ENCODE results near the gene CRB3.

The CRB3 gene

GRCh38 chr19:6466526-6467248 is 2.6 kb downstream of the CRB3 start:
- no peak for DNase-seq (ENCODE audit: low read depth)

DNA sequence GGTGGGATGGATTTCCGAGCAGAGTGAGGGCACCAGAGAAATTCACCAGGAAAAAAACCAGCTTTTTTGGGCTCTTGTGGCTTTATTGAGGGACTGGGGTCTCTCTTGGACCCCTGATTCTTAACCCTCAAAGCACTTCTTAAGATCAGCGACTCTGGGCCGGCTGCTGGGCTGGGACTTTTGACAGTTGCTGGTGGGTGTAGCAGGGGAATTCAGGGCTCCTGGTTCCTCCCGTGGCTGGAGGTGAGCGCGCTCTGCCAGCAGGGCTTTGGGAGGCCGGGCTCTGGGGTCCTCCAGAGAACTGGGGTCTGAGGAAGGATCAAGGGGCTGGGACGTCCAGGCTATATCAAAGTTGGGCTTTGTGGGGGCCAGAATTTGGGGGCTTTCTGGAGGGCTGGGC is 3.3 kb downstream of the CRB3 start:
- no peak for DNase-seq (ENCODE audit: low read depth)

DNA sequence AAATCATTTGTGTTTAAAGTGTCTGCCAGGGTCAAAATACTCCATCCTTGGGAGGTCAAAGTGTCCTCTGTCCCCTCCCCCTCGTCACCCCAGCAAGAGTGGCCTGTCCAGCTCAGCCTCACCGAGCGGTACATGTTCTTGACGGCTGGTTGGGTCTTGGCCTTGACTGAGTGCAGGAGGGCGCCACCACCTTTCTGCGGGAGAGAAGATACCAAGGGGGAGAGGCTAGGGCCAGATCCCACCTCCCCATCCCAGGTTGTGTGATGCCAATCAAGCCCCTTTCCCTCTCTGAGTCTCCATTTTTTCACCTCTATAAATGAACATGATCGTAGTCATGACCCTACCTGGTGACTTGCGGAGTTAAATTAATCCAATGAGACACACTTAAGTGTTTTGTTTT is 6.1 kb downstream of the CRB3 start:
- DNase-seq (ENCODE audit: low read depth) = no peak

DNA sequence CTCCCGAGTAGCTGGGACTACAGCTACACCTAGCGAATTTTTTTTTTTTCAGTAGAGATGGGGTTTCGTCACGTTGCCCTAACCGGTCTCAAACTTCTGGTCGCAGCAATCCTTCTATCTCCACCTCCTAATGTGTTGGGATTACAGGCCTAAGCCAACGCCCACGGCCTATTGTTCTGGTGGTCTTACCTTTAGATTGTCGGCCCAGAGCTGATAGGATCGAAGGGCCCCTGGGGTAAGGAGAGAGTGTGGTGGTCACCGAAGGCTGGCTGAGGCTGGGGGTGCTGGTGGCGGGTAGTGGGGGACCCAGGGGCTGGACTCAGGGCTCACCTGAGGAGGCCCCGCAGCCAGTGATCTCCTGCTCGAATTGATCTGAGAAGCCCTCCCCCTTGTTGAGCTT is 7.0 kb downstream of the CRB3 start:
- DNase-seq (ENCODE audit: low read depth) = no peak

DNA sequence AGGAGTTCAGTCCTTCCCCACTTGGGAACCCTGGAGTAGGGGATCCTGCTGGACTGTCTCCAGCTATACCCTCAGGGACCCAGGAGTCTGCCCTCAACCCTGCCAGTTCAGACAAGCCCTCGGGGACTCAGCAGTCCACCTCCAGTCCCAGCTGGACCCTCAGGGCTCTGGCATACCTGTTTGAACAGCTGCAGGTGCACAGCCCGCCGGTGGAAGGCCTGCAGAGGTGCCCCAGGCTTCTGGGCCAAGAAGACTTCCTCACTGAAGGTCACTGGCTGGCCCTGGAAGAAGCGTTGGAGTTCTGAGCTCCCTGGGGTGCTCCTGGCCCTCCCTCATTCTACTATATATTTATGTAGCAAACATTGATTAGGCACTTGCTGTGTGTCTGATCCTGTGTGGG is 8.6 kb downstream of the CRB3 start:
- no peak for DNase-seq (ENCODE audit: low read depth)

DNA sequence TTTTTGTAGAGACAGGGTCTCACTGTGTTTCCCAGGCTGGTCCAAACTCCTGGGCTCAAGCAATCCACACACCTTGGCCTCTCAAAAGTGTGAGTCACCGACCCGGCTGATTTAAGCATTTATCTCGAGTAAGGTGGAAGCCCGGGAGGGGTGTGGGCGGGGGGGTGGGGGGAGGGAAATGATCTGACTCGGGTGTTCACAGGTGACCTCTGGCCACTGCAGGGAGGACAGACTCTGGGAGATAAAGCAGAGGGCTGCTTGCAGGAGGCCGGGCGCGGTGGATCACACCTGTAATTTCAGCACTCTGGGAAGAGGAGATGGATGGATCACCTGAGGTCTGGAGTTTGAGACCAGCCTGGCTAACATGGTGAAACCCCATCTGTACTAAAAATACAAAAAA is 9.6 kb downstream of the CRB3 start:
- no peak for DNase-seq (ENCODE audit: low read depth)

DNA sequence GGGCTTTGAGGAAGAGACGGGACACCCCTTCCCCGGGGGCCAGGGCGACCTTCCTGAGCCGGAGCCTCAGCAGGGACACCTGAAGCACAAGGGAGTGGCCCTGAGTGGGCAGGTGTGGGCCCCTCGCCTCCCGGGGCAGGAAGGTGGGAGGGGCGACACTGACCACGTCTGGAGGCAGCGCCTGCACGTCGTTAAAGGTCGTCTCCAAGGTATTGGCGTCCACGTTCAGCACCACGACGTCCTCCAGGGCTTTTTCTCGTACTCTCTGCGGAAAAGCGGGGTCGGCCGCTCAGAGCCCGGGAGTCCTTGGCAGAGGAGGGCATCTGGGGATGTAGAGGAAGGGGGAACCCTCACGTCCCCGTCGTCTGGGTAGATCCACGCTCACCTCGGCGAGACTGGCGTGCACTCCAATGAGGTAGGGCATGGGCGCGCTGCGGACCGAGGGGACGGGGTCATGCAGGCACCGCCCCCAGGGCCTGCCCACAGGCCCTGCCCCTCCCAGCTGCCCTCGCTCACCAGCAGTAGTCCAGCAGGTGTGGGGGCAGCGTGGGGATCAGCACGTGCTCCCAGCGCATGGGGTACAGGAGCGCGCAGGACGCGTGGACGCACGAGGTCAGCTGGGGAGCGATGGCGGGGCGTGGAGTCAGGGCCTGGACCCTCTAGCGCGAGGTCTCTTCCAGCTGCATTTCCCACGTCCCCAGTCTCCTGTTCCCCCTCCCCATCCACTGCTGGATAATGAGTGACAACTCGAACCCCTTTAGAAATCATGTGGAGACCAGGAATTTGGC is 11.4 kb downstream of the CRB3 start:
- no peak for DNase-seq (ENCODE audit: low read depth)

- DNase-seq (ENCODE audit: low read depth) = peak; percentile 24
These were observed 12.3 kb downstream of the CRB3 start for GRCh38 chr19:6476155-6476895.

DNA sequence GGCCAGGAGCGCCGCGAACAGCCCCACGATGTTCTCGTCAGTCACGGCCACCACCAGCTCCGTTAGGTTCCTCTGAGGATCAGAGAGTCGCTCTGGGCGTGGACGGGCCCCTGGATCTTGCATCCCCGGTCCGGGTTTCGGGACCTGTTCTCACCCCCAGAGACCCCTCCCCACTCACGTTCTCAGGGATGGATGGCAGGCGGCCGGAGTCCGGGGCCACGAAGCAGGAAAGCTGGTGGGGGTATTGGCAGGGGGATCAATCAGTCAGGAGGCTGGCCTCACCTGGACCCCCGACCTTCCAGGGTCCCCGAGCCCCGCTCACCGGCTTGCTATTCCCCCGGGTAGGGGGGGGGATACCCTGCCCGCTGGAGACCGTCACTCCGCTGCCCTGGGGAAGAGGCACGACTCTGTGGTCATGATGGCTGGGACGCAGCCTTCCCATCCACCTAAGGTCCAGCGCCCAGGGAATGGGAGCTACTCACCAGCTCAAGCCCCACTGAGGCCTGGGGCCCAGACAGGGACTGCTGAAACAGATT is 12.9 kb downstream of the CRB3 start:
- no peak for DNase-seq (ENCODE audit: low read depth)

DNA sequence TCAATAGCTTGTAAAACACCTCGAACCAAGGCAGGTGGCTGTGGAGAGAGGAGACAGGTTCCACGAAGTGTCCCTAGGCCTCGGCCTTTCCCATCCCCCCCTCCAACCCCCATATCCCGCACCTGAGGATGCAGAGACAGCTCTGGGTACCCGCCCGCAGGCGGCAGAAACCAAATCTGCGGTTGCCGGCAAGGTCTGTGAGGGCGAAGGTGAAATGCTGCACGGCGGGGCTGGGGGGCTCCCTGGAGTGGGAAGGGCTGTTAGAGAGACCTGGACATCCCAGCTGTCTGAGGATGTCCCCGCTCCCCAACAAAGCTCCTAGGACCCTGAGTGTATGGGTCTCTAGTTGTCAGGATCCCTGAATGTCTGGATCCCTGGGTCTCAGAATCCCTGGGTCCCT is 14.7 kb downstream of the CRB3 start:
- DNase-seq (ENCODE audit: low read depth) = no peak

DNA sequence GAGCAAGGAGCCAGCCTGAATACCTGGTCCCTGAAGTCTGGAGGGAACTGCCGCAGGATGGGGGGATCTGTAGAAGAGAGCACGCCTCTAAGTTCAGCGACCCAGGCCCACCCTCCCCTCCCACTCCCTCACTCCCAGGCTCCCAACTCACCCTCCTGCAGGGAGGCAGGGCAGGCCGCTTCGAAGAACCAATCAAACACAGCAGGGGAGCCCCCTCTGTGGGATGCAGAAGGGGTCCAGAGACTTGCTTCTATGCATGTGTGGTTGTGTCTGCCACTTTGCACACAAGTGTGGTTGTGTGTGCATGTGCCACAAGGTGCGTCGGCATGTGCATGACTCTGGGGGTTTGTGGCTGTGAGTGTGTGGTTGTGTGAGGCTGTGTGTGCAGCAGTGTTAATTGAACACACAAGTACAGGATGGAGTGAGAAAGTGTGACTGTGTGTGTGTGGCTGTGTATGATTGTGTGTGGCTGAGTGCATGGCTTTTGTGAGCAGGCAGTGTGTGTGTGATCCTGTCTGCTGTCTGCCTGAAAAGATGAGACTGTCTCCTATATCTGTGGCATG is 15.8 kb downstream of the CRB3 start:
- DNase-seq (ENCODE audit: low read depth) = no peak

DNA sequence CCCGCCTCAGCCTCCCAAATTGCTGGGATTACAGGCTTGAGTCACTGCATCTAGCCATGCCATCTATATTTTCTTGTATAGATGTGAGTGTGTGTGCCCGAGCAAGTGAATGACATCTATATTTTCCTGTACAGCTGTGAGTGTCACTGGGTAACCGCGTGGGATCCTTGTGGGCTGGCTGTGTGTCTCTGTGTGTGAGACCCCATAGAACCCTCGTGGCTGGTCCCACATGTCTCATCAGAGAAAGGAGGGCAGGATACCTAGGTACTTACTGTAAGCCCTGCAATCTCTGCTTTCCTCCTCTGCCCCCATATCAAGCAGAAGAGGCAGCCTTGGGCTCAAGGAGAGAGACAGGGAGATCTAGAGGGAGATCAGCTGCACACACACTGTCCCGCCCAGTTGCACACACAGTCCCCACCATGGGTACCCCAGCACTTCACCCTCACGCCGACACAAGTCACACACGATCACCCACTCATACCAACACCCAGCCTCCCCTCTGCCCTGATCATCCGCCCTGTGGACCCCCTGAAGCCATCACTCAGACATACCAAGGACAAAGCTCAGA is 16.9 kb downstream of the CRB3 start:
- DNase-seq (ENCODE audit: low read depth) = no peak

DNA sequence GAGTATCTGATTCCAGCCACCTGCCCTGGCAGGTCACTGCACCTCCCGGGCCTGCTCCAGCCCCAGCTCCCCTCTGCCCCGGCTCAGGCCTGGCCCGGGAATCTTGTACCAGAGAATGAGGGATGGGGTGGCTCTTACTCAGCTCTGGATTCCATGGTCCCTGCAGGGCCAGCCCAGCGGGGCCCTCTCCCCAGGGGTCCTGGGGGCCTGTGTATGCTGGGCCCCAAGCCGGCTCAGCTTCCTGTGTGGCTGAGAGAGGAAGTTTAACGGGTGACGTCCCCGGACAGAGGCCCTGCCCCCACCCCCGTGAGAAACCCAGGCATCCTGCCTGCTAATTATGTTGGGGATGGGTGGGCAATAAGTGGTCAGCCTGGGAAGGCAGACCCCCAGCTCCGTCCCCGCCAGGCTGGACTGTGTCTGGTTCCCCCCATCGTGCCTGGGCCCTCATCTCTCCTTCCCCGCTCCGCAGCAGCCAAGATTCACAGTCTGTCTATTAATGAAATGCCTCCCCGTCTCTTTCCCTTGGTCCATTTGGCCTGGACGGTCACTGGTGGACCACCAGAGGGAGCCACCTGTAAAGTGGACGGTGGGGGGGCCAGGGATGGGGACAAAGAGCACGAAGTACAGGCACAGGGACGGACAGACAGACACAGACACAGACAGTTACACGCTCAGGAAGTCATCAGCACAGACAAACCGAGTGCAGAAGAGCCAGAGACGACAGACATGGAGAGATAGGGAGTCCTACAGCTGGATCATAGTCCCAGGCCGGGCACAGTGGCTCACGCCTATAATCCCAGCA is 17.7 kb downstream of the CRB3 start, which contains the start of gene DENND1C:
TSS of gene DENND1C (minus strand) at position 247 of the 802 bp plus-strand sequence. CDS start at position 155, 92 bp downstream.
- peak; percentile 46 for DNase-seq (ENCODE audit: low read depth)

GRCh38 chr19:6482343-6482686 is 18.2 kb downstream of the CRB3 start:
- DNase-seq (ENCODE audit: low read depth) = no peak

GRCh38 chr19:6483235-6483634 is 19.2 kb downstream of the CRB3 start:
- no peak for DNase-seq (ENCODE audit: low read depth)

- DNase-seq (ENCODE audit: low read depth) = no peak
These were observed 20.2 kb downstream of the CRB3 start for GRCh38 chr19:6484230-6484629.

GRCh38 chr19:6484831-6485230 is 20.8 kb downstream of the CRB3 start:
- no peak for DNase-seq (ENCODE audit: low read depth)

- no peak for DNase-seq (ENCODE audit: low read depth)
These were observed 25.4 kb downstream of the CRB3 start for GRCh38 chr19:6489278-6490061.

DNA sequence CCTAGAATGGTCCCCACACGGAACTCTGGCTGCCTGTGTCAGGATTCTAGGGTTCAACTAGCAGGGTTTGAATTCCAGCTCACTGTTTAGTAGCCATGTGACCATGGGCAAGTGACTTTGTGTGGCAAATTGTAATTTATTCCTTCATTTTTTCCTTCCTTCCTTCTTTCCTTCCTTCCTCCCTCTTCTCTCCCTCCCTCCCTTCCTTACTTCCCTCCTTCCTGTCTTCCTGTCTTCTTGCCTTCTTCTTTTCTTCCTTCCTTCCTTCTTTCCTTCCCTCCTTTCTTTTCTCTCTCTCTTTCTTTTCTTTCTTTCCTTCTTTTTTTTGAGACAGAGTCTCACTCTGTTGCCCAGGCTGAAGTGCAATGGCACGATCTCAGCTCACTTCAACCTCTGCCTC is 26.1 kb downstream of the CRB3 start:
- DNase-seq (ENCODE audit: low read depth) = no peak
